OCI-LY3 (cell line): ENCODE measurements around the gene OSBPL9.

Experiments used
- EZH2phosphoT487 ChIP-seq: fragments of 200-600 bp; shearing (Covaris generic); IDR thresholded peaks from 2 replicates; pipeline ENCODE4 v1.6.1; 2018; ENCODE audit warnings: antibody characterized with exemption, mixed run types, low read depth
- TF ChIP-seq, protein P1 (sequence below): fragments of 200-600, 300-600 bp; sonication (generic); IDR thresholded peaks from 2 replicates; pipeline ENCODE4 v1.5.1; 2014; ENCODE audit warnings: antibody characterized with exemption, low read length, low read depth

DNA sequence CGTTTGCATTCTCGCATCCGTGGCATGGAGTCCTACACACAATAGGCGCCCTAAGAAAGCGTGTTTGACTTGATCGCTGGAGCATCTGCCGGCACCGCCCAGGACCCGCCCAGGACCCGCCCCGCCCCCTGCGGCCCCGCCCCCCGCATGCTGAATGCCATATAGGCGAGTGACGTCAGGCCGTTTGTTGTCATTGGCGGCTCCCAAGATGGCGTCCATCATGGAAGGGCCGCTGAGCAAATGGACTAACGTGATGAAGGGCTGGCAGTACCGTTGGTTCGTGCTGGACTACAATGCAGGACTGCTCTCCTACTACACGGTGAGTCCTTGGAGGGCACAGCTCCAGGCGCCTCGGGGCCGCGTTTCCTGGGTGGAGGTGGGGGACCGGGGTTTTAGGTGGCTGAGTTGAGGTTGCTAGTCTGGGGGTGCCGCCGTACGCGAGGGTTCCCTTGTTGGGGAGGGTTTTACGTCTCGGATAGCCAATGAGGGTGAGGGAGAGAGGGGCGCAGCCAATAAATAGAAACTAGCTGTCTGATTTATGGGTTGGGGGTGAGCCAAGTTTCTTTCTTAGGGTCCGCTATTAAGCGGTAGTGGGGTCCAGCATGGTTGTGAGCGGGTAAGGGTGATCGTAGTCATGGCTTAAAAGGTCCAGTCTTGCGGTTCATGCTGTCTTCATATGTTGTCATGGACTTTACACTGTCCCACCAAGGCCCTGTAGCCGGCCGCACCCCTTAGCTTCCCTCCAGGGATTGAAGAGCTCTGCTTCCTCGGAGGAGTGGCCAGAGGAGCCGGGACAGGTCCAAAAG, at the start of gene OSBPL9:
- TF ChIP-seq, protein P1, sequence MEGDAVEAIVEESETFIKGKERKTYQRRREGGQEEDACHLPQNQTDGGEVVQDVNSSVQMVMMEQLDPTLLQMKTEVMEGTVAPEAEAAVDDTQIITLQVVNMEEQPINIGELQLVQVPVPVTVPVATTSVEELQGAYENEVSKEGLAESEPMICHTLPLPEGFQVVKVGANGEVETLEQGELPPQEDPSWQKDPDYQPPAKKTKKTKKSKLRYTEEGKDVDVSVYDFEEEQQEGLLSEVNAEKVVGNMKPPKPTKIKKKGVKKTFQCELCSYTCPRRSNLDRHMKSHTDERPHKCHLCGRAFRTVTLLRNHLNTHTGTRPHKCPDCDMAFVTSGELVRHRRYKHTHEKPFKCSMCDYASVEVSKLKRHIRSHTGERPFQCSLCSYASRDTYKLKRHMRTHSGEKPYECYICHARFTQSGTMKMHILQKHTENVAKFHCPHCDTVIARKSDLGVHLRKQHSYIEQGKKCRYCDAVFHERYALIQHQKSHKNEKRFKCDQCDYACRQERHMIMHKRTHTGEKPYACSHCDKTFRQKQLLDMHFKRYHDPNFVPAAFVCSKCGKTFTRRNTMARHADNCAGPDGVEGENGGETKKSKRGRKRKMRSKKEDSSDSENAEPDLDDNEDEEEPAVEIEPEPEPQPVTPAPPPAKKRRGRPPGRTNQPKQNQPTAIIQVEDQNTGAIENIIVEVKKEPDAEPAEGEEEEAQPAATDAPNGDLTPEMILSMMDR, result no peak
- no peak for TF ChIP-seq EZH2phosphoT487
